K562 (cell line): Measurements from ENCODE around the gene BCL2L1. TPM values are rescaled to one million over a fixed set of nuclear protein-coding genes. Genes with fewer than 3 reads are reported as not detected.

Source experiments
- ATAC-seq: fragments of 200-7000 bp; cut with Tn5 transposase; 3 replicates; pipeline ENCODE4 v1.9.1; 2020; ENCODE audit warnings: moderate library complexity
- BruUV-seq: library from RNA; stranded (reverse); fragments of 400-500 nt; replicated peaks from 2 replicates; lab custom pipeline; 2021; lab: Mats Ljungman, UMichigan
- CTCF ChIA-PET: fragments of 300-600 bp; formaldehyde crosslinking; extraction: SDS; loops from one replicate; lab custom pipeline; 2021; ENCODE audit warnings: low intra/inter-chr PET ratio; lab: Yijun Ruan, JAX
- POLR2A ChIA-PET: fragments of 300-600, 350-650 bp; sonication (Branson Sonifier 250); formaldehyde crosslinking; extraction: SDS; loops from one replicate; lab custom pipeline; 2021; ENCODE audit warnings: antibody characterized with exemption, inconsistent platforms; lab: Yijun Ruan, JAX
- DNase-seq, 4 experiments: peaks; one replicate each; pipeline versions ENCODE4 v3.0.0 to v3.0.0-alpha.2; 2011 to 2018; ENCODE audit warnings: low spot score in 3 of 4, mixed read lengths in 3 of 4; ENCODE audit errors: extremely low read depth in 1 of 4
- FAIRE-seq: peaks from 2 replicates; lab custom pipeline; 2011; peaks lifted over from hg19 to GRCh38; lab: Jason Lieb, UNC
- H2AFZ ChIP-seq: 2 replicates; pipeline ENCODE4 v1.6.0; 2011; ENCODE audit warnings: low read depth, low read length, control low read depth, inconsistent platforms
- H3K27ac ChIP-seq: fragments of 200-600 bp; 3 replicates; pipeline ENCODE4 v1.8.0; 2011; ENCODE audit warnings: low read depth, mild to moderate bottlenecking, control low read depth, inconsistent platforms, low read length, moderate library complexity, mixed read lengths; ENCODE audit errors: extremely low read depth
- H3K27me3 ChIP-seq, 2 experiments: fragments of 300-600 bp in 1 of 2; 2 replicates in 1 of 2; 3 replicates in 1 of 2; pipeline versions ENCODE4 v1.6.0 to v1.8.0; 2011; ENCODE audit warnings: inconsistent platforms in 2 of 2, low read length in 2 of 2, mild to moderate bottlenecking in 1 of 2, mixed read lengths in 1 of 2, moderate library complexity in 1 of 2; ENCODE audit not compliant: control insufficient read depth in 2 of 2, insufficient read depth in 2 of 2
- H3K36me3 ChIP-seq: fragments of 300-600 bp; 3 replicates; pipeline ENCODE4 v1.8.0; 2011; ENCODE audit warnings: mild to moderate bottlenecking, low read length, inconsistent platforms; ENCODE audit not compliant: control insufficient read depth, insufficient read depth
- H3K4me1 ChIP-seq, 2 experiments: fragments of 200-600 bp in 1 of 2; replicated peaks in 1 of 2; 2 replicates in 1 of 2; 3 replicates in 1 of 2; pipeline versions ENCODE4 v1.5.1 to v1.8.0; 2011; ENCODE audit warnings: inconsistent platforms in 2 of 2, low read length in 2 of 2, mild to moderate bottlenecking in 1 of 2, mixed read lengths in 1 of 2, moderate library complexity in 1 of 2; ENCODE audit not compliant: control insufficient read depth in 2 of 2, insufficient read depth in 2 of 2
- H3K4me2 ChIP-seq: 2 replicates; pipeline ENCODE4 v1.6.1; 2011; ENCODE audit warnings: low read length, control low read depth, inconsistent platforms, mixed read lengths; ENCODE audit not compliant: insufficient read depth
- H3K4me3 ChIP-seq: fragments of 200-600 bp; sonication (generic), shearing (Covaris generic); 2 replicates; pipeline ENCODE4 v1.5.1; 2016; ENCODE audit warnings: control low read depth, inconsistent platforms
- H3K79me2 ChIP-seq: fragments of 200-600 bp; 3 replicates; pipeline ENCODE4 v1.8.0; 2011; ENCODE audit warnings: low read length, inconsistent platforms; ENCODE audit not compliant: control insufficient read depth, insufficient read depth
- H3K9ac ChIP-seq, 2 experiments: 2 replicates each; pipeline versions ENCODE4 v1.6.0 to v1.6.1; 2011; ENCODE audit warnings: low read depth in 2 of 2, low read length in 2 of 2, control low read depth in 1 of 2, inconsistent platforms in 1 of 2, mild to moderate bottlenecking in 1 of 2, mixed read lengths in 1 of 2; ENCODE audit not compliant: insufficient read depth in 1 of 2
- H3K9me1 ChIP-seq: one replicate; pipeline ENCODE4 v1.6.0; 2011; ENCODE audit warnings: inconsistent platforms, mild to moderate bottlenecking, low read length, moderate library complexity; ENCODE audit not compliant: control insufficient read depth, insufficient read depth
- H3K9me3 ChIP-seq: replicated peaks from 2 replicates; pipeline ENCODE4 v1.5.1; 2011; ENCODE audit warnings: low read depth, low read length, inconsistent platforms; ENCODE audit not compliant: control insufficient read depth, insufficient read depth
- H4K20me1 ChIP-seq: replicated peaks from 2 replicates; pipeline ENCODE4 v1.6.1; 2011; ENCODE audit warnings: low read length, inconsistent platforms, mixed read lengths; ENCODE audit not compliant: control insufficient read depth, insufficient read depth
- ARNT ChIP-seq, 2 experiments: fragments of 450-650 bp; IDR thresholded peaks; 2 replicates each; pipeline ENCODE4 v1.6.1; 2016; ENCODE audit warnings: mild to moderate bottlenecking in 1 of 2
- CXXC5 ChIP-seq: fragments of 250-450 bp; sonication (Bioruptor Pico); IDR thresholded peaks from 2 replicates; pipeline ENCODE4 v1.8.0; 2022; ENCODE audit warnings: inconsistent platforms, mild to moderate bottlenecking, moderate library complexity
- SMARCA5 ChIP-seq: fragments of 450-650 bp; IDR thresholded peaks from 2 replicates; pipeline ENCODE4 v1.6.1; 2016
- WGBS: fragments of 100-300 bp; shearing (Covaris generic); methylation state at CpG from one replicate; pipeline ENCODE4 v1.1.6; 2016; ENCODE audit warnings: low coverage, mixed read lengths; ENCODE audit not compliant: insufficient coverage; ENCODE audit errors: missing lambda C conversion rate; 5-methylcytosine and 5-hydroxymethylcytosine counted together
- in situ Hi-C: fragments of 300-500 bp; cut with MboI; formaldehyde crosslinking; loops from 4 replicates; pipeline ENCODE4 v1.15.0; 2018; ENCODE audit warnings: inconsistent platforms, mixed read lengths
- intact Hi-C: fragments of 100-400 bp; cut with micrococcal nuclease; formaldehyde crosslinking; loops from 2 replicates; pipeline ENCODE4 v1.14.2; 2022
- polyA plus RNA-seq, 8 experiments: library from polyadenylated mRNA; depleted of rRNA in 4 of 8; stranded (reverse) in 5 of 8; unstranded in 3 of 8; fragments of >200 nt; fragmentation: Nextera tagmentation in 2 of 8; fragmentation: Illumina TruSeq in 1 of 8; extraction: Ambion mirVana in 2 of 8; extraction: Trizol in 1 of 8; gene quantifications; 2 replicates each; pipeline versions ENCODE4 v1.2.1 to v1.2.3, GENCODE V29; 2011 to 2014; ENCODE audit warnings: inconsistent platforms in 1 of 8, missing spikeins in 1 of 8
- total RNA-seq, 7 experiments: library from RNA; depleted of rRNA in 6 of 7; stranded (reverse); fragments of >200 nt in 6 of 7; fragmentation: Illumina TruSeq in 2 of 7; extraction: Trizol in 2 of 7; gene quantifications; 2 replicates each; pipeline versions ENCODE4 v1.2.1 to v1.2.3, GENCODE V29; 2011 to 2021; ENCODE audit warnings: low replicate concordance in 1 of 7

BCL2L1 gene
- total and polyA plus RNA-seq, 9 of the 15 experiments (the other 6 are each of a cell fraction or from before 2014, with no cell fraction given), result 3.3 to 182 (median 120) TPM

- peaks cover 83% of the 10 kb centered on the region for H3K36me3 ChIP-seq
- FAIRE-seq, result no peak
- in situ Hi-C loops, result no loop called here
- peaks cover 97% of the 10 kb centered on the region for H3K79me2 ChIP-seq
- WGBS, result 64% methylated on average over 7 of the region's 7 CpGs
- H3K27me3 ChIP-seq, result no peaks in the 10 kb centered on the region
- intact Hi-C loops, result no loop called here
- peak overlapping the region; percentile 26 to 57; a peak in 3 of 4 replicates for H3K9ac ChIP-seq
- CTCF ChIA-PET, result no interaction called here
- peaks cover 60 to 92% of the 10 kb centered on the region in 2 experiments for H3K4me1 ChIP-seq
- TF ChIP-seq CXXC5 (CRISPR knock-in tag), result 0 out of 2 replicates have a peak, but pooled peaks have one; percentile 28
- 0 out of 2 replicates have a peak, but pooled peaks have one; percentile 6 for TF ChIP-seq SMARCA5
- TF ChIP-seq ARNT (IDR thresholded peaks at IDR 0.05), result no peak
- TF ChIP-seq, all 486 proteins: peak for 2
- H4K20me1 ChIP-seq, result no peaks in the 10 kb centered on the region
- no peaks in the 10 kb centered on the region for H3K9me3 ChIP-seq
- no peak for ATAC-seq
- POLR2A ChIA-PET, result interaction anchor here (1.0 kb wide), 3 partner anchors 10 to 58 kb away, joined by 3 to 6 read pairs (median 4); partner anchors contain the start of gene TPX2
- no peak overlapping the region for H2AFZ ChIP-seq
- no peak for DNase-seq
- no peak overlapping the region for H3K4me3 ChIP-seq
- peak overlapping the region; percentile 62 for H3K27ac ChIP-seq
- no peak overlapping the region; the same call in 1 of the 2 replicates for H3K4me2 ChIP-seq
- no peaks in the 10 kb centered on the region for H3K9me1 ChIP-seq
- BruUV-seq, result no TSS peak
Observed at GRCh38 chr20:31681128-31681727, 41.4 kb downstream of the BCL2L1 start.
